ENCODE data around the gene HIVEP1.

HIVEP1 gene

DNA sequence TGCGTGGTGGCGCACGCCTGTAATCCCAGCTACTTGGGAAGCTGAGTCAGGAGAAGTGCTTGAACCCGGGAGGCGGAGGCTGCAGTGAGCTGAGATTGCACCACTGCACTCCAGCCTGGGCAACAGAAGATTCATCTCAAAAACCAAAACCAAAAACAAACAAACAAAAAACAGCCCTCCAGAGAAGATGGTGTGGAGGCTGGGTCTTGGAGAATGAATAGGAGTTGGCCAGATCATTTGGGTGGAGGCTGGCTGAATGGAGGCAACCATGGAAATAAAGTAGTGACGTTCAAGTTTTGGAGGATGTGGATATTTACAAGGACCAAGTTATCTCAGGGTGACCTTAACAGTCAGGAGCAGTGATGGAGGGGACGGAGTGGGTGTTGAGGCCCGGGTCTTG is 24.7 kb downstream of the HIVEP1 start:
- peak overlapping the region; percentile 47 for H3K27ac Mint-ChIP-seq
- peaks cover 72% of the 10 kb centered on the region for H3K4me1 Mint-ChIP-seq
- no peak overlapping the region for H3K4me3 Mint-ChIP-seq
- no peaks in the 10 kb centered on the region for H3K9me3 Mint-ChIP-seq
- H3K27me3 Mint-ChIP-seq, result no peaks in the 10 kb centered on the region
- ATAC-seq (no peak), DNase-seq (no peak)
- peaks cover 19% of the 10 kb centered on the region for H3K36me3 Mint-ChIP-seq (ENCODE audit: low read depth)

DNA sequence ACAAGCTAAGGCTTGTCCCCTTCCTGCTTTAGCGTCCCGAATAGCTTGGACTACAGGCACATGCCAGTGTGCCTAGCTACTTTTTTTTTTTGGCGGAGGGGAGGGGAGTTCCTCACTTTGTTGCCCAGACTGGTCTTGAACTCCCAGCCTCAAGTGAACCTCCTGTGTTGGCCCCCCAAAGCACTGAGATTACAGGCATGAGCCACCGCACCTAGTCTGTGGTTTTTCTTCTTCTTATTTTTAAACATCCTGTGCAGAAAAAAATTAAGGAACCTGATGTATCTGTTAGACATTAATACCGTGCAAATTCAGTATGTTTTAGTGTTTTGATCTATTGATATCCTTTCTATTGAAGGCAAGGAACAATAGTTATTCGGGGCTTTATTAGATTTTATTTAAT is 25.7 kb downstream of the HIVEP1 start:
- ATAC-seq (no peak), DNase-seq (no peak)
- Mint-ChIP-seq H3K27me3 (no peaks in the 10 kb centered on the region), H3K4me3 (no peak overlapping the region), H3K4me1 (peaks cover 69% of the 10 kb centered on the region), H3K36me3 (ENCODE audit: low read depth) (peaks cover 14% of the 10 kb centered on the region), H3K27ac (no peak overlapping the region), H3K9me3 (no peaks in the 10 kb centered on the region)

DNA sequence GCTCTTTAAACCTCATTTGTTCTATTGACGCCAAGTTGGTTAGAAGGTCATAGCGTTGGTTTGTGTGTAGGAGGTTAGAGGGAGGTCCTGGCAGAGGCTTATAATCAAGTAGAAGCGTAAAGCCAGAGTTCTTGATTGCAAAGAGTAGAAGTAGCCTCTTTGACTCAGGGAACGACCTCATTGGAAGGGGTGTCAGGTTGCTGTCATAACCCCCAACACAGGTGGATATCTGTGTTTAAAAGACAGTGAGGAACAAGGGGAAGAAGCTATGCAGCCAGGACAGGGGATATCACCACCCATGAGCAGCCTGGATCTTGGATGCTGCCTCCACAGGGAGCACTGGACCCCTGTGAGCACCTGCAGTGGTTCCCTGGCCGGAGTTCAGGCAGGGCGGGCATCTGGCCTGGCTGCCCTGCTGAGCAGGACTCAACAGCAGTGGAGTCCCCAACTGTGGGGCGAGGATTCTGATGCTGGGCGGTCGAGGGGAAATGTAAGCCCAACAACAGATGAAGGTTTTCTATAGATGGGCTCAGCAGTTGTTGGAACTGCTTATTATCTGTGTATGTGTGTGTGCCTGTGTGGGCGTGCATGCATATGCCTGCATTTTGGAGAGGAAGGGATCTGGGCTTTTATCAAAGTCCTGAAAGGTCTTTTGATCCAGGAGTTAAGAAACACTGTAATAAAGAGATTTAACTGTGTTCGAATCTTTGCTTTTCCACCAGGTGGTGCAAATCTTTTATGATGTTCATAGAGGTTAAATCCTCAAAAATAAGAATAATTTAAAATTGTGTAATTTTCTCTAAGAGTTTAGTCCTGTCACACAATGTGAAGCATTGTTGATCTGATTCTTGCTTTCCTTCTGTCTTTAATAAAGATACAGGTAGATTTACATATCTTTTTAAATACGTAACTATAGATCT is 27.7 kb downstream of the HIVEP1 start:
- Mint-ChIP-seq H3K4me1 (peaks cover 64% of the 10 kb centered on the region), H3K27ac (no peak overlapping the region), H3K36me3 (ENCODE audit: low read depth) (peaks cover 15% of the 10 kb centered on the region), H3K27me3 (no peaks in the 10 kb centered on the region), H3K4me3 (no peak overlapping the region), H3K9me3 (no peaks in the 10 kb centered on the region)
- ATAC-seq, result no peak
- no peak for DNase-seq

DNA sequence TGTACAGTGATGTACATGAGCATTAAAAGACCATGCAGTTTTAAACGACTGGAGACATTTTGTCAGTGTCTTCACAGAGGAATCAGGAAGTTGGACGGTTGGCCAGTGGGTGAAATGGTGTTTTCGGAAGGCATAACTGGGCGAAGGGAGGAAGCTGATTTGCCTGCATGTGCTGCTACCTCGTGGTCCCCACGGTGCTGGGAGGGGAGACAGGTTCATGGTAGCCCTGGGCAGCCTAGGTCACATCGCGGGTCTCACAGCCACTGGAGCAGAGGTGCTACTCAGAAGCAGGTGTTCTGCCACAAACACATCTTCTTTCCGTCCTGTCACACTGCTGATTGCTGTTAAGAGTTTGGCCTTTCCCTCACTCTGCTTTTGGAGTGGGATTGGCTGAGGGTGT is 35.2 kb downstream of the HIVEP1 start:
- no peak for DNase-seq
- ATAC-seq, result no peak
- Mint-ChIP-seq H3K27me3 (no peaks in the 10 kb centered on the region), H3K4me3 (no peak overlapping the region), H3K36me3 (ENCODE audit: low read depth) (peaks cover 14% of the 10 kb centered on the region), H3K9me3 (no peaks in the 10 kb centered on the region), H3K27ac (peak overlapping the region; percentile 86), H3K4me1 (peaks cover 75% of the 10 kb centered on the region)

DNA sequence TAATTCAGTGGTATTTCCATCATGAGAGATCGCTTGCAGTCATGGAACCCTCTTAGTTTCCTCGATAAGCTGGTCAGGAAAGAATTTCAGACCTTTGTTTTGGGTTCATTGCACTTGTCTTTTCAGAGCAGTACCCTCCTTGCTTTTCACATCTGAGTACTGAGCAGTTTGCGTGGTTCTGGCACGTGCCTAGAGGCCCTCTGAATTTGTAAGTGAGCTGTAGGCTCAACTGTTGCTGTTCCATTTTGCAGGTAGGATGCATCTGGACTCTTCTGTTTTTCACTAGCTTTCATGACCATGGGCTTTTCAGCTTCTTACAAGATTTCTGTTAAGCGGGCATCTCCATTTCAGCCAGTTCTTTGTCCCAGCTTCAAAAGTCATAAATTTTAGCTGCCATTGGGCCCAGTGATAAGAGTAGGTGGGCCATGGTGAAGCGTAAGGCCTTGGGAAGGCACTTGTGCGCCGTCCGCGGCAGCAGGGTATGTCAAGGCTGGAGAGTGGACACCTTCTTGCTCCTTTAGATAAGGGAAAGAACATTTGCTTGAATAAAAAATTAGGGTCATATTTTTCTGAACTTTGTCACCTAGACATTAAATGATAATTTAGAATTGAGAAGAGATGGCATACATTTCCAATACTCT is 35.8 kb downstream of the HIVEP1 start:
- Mint-ChIP-seq H3K27me3 (no peaks in the 10 kb centered on the region), H3K27ac (peak overlapping the region; percentile 86), H3K4me3 (no peak overlapping the region), H3K9me3 (no peaks in the 10 kb centered on the region), H3K36me3 (ENCODE audit: low read depth) (peaks cover 14% of the 10 kb centered on the region), H3K4me1 (peaks cover 81% of the 10 kb centered on the region)
- ATAC-seq, result no peak
- DNase-seq, result no peak

DNA sequence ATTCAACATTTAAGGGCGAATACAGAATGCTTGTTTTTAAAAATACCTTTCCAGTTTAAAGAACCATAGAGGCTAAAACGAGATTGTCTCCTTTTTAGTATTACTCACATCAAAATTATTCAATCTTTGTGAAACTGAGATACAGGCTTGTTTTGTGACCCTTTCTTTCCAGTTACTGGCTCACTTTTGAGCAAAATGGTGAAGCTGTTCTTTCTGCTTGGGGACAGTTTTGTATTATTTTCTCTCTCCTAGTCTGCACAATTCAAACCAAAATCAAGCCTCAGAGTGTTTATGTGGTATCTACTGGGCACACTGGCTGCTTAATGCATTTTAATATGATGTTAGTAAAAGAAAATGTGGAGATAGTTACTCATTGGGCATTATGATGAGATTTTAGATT is 36.5 kb downstream of the HIVEP1 start:
- peak overlapping the region; percentile 86 for H3K27ac Mint-ChIP-seq
- H3K4me1 Mint-ChIP-seq, result peaks cover 87% of the 10 kb centered on the region
- peak; percentile 35 for ATAC-seq
- peaks cover 13% of the 10 kb centered on the region for H3K36me3 Mint-ChIP-seq (ENCODE audit: low read depth)
- DNase-seq, result no peak
- H3K4me3 Mint-ChIP-seq, result peak overlapping the region; percentile 13
- no peaks in the 10 kb centered on the region for H3K27me3 Mint-ChIP-seq
- no peaks in the 10 kb centered on the region for H3K9me3 Mint-ChIP-seq

DNA sequence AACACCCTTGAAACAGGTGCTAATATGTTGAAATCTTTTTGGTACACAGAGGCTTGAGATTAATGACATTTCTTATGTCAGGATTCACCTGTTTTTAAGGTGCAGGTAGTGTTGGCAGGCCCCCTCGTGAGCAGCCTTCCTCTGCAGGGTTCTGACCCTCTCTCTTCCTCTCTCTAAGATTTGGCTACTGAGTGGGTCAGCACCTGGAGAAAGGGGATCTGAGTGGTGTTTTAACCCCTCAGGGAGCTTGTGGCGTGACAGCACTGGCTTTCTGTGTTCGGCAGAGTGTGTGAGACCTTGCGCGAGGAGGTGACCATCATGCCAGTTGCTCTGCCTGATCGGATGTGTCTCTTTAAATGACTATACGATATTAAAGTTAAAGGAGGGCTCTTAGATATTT is 37.1 kb downstream of the HIVEP1 start:
- no peak for DNase-seq
- Mint-ChIP-seq H3K27me3 (no peaks in the 10 kb centered on the region), H3K27ac (peak overlapping the region; percentile 86), H3K9me3 (no peaks in the 10 kb centered on the region), H3K4me1 (peaks cover 87% of the 10 kb centered on the region), H3K4me3 (peak overlapping the region; percentile 3), H3K36me3 (ENCODE audit: low read depth) (peaks cover 10% of the 10 kb centered on the region)
- ATAC-seq, result no peak

DNA sequence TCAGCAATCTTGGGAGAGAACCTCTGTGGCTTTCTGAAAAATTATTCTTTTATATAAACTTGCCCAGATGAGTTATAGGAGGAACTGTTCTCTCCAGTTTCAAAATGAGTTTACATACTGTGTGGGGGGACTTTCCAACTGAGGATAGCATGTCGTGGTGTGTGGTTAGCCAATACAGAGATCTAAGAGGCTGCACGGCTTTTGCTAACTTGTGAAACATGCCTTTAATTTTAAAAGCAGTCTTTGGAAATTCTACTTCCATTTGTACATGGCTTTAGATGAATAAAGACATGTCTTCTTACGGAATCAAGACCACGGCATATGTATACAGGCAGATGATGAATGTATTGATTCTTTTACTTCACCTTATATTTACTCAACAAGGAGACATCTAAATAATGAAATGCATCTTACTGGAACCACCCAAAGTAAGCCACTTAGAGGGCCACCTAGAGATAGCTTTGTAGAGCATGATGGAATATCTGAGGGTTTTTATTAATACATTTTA is 39.8 kb downstream of the HIVEP1 start:
- Mint-ChIP-seq H3K4me3 (peak overlapping the region; percentile 68), H3K36me3 (ENCODE audit: low read depth) (peaks cover 12% of the 10 kb centered on the region), H3K27me3 (no peaks in the 10 kb centered on the region), H3K27ac (peak overlapping the region; percentile 92), H3K9me3 (no peaks in the 10 kb centered on the region), H3K4me1 (peaks cover 78% of the 10 kb centered on the region)
- peak; percentile 39 for DNase-seq
- peak; percentile 92 for ATAC-seq

DNA sequence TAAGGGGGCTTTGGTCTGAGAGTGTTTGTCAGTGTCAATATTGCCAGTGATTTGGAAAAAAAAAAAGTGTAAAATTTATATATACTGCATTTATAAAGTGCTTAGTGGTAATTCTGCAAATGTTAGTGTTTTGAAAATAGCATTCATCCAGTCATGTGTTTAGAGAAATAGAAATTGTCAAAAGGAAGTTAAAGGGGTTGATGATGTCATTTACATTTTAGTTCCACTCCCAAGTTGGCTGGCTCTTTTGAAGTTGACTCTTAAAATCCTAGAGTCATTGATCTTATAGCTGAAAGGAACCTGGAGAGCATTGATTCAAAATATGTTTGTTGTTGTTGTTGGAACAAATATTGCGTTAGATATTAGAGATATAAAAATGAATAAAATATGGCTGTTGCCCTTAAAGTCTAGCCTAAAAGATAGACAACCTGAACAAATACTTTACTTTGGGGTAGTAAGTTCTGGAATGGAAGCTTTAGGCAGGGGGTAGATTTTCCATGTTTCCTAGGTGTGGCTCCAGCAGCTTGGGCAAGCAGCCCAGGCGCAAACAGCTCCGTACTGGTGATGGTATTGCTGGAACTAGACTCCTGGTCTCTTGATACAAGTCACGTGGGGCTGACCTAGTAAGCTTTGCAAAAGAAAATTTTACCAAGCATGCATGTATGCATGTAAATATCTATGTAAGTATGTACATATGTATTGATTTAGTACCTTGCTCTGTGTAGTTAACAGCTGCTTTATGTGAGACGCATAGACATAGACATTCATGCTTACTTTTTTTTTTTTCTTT is 46.3 kb downstream of the HIVEP1 start:
- H3K4me3 Mint-ChIP-seq, result no peak overlapping the region

DNA sequence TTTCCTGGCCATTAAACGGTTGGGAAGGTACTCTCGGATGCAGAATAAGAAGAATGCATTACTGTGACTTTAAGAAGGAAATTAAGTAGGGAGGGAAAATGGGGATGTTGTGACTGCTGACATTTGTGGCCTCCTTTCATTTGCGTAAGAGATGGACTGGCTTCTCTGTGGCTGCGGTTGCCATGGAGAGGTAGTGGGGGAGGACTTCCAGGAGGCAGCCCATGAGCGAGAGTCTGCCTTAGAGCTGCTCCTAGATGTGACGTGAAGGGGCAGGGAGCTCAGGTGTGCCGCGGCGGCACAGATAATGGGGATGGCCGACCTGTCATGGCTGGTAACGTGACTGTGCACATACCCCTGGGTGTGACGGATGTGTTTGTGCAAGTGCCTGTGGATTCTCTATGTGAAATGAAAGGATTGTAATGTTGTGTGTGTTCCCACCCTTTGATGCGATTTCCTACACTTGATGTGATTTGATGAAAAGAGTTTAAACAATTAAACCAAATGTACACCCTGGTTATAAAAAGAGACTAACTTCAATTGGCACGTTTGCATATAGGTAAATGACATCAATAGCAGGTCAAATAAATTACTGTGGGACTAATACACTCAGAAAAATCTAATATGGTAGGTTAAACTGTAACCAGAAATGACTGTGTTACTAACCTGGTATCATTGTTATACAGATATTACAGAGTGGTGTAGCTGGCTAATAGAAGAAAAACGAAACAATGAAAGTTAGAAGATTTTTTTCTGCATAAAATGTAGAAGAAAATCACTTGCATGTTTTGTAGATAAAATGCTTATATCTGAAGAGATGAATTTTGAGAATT is 48.9 kb downstream of the HIVEP1 start:
- H3K27ac Mint-ChIP-seq, result peak overlapping the region; percentile 84
- peaks cover 80% of the 10 kb centered on the region for H3K4me1 Mint-ChIP-seq
- no peaks in the 10 kb centered on the region for H3K27me3 Mint-ChIP-seq
- peak; percentile 77 for DNase-seq
- peak; percentile 94 for ATAC-seq
- no peaks in the 10 kb centered on the region for H3K9me3 Mint-ChIP-seq
- H3K36me3 Mint-ChIP-seq (ENCODE audit: low read depth), result peaks cover 13% of the 10 kb centered on the region
- peak overlapping the region; percentile 77 for H3K4me3 Mint-ChIP-seq

More for the DNA sequence above, 46.3 kb downstream of the HIVEP1 start:
- ATAC-seq, result no peak
- Mint-ChIP-seq H3K27me3 (no peaks in the 10 kb centered on the region), H3K9me3 (no peaks in the 10 kb centered on the region), H3K4me1 (peaks cover 67% of the 10 kb centered on the region), H3K27ac (no peak overlapping the region), H3K36me3 (ENCODE audit: low read depth) (peaks cover 14% of the 10 kb centered on the region)
- no peak for DNase-seq

DNA sequence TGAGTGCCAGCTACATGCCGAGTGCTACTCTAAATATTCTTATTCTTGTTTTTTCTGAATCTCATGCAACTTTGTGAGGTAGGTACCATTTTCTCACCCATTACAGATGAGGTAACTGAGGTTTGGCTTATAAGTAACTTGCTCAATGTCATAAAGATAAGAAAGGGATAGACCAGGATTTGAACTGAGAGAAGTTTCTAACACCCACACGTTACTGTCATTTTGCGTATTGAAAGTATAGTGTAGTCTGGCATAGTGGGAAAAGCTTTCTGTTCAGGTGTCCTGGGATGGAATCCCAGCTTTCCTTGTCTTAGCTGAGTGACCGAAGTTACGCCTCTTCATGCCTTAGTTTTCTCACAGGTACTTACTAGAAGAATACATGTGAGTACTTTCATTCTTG is 50.5 kb downstream of the HIVEP1 start:
- no peaks in the 10 kb centered on the region for H3K9me3 Mint-ChIP-seq
- H3K4me1 Mint-ChIP-seq, result peaks cover 78% of the 10 kb centered on the region
- no peak for DNase-seq
- H3K27me3 Mint-ChIP-seq, result no peaks in the 10 kb centered on the region
- peaks cover 12% of the 10 kb centered on the region for H3K36me3 Mint-ChIP-seq (ENCODE audit: low read depth)
- H3K27ac Mint-ChIP-seq, result no peak overlapping the region
- ATAC-seq, result no peak
- no peak overlapping the region for H3K4me3 Mint-ChIP-seq

DNA sequence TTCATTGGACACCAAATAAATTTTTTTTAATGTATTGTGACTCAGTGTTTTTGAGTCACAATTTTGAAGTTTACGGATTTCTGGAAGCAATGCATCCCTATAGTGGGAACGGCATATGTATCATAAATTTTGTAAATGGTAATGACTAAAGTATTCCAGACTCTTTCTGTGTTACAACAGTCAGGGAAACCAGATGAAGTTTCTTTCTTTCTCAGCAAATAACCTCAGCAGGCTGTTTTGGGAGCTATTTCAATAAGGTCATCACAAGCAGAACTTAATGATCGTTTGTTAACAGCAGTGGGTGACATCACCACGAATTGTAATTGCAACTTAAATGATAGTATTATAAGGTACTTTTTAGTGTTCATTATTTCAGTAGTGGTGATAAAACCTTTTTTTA is 52.0 kb downstream of the HIVEP1 start:
- peak; percentile 31 for ATAC-seq
- H3K9me3 Mint-ChIP-seq, result no peaks in the 10 kb centered on the region
- peak overlapping the region; percentile 15 for H3K4me3 Mint-ChIP-seq
- no peak for DNase-seq
- peak overlapping the region; percentile 60 for H3K27ac Mint-ChIP-seq
- peaks cover 9% of the 10 kb centered on the region for H3K36me3 Mint-ChIP-seq (ENCODE audit: low read depth)
- H3K4me1 Mint-ChIP-seq, result peaks cover 70% of the 10 kb centered on the region
- no peaks in the 10 kb centered on the region for H3K27me3 Mint-ChIP-seq

DNA sequence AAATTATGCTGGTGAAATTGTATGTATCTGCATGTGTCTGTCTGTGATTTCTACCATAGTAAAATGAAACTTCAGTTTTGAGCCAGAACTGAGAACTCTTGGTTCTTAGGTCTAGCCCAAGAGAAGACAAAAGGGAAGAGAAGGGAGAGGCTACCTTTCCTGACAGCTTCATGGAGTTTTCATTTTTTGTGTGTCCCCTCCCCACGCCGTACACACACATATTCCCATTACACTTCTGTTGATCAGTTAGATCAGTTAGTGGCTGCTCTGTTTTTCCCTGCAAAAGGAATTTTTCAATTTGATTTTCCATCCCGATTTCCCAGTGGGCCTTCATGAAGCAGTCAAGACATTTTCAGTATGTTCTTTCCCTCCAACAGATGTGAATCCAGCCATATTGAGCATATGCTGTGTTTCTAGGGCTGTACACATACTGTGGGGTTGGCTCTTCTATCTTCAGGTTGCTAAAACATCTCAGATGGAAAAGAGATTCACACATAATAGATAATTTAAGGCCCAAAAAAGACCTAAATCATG is 52.5 kb downstream of the HIVEP1 start:
- peaks cover 67% of the 10 kb centered on the region for H3K4me1 Mint-ChIP-seq
- H3K4me3 Mint-ChIP-seq, result peak overlapping the region; percentile 15

More for the DNA sequence above, 52.5 kb downstream of the HIVEP1 start:
- no peak for DNase-seq
- no peak for ATAC-seq
- H3K27ac Mint-ChIP-seq, result peak overlapping the region; percentile 60
- no peaks in the 10 kb centered on the region for H3K27me3 Mint-ChIP-seq
- no peaks in the 10 kb centered on the region for H3K9me3 Mint-ChIP-seq
- peaks cover 6% of the 10 kb centered on the region for H3K36me3 Mint-ChIP-seq (ENCODE audit: low read depth)

Measured in activated naive CD8-positive, alpha-beta T cell treated with anti-CD3 and anti-CD28 coated beads, Interleukin-2, amount 50 U/mL, for 24 hours (primary cell).